Neural cell (in vitro differentiated cells): Measurements from ENCODE around the gene SULF2.

Experiments used
- EP300 ChIP-seq: fragments of 450-650 bp; conservative IDR thresholded peaks from 2 replicates; pipeline ENCODE4 v1.6.1; 2014; ENCODE audit warnings: antibody characterized with exemption, mild to moderate bottlenecking, moderate library complexity; ENCODE audit not compliant: poor library complexity, severe bottlenecking
- TF ChIP-seq, protein P1 (sequence below): fragments of 450-650 bp; IDR thresholded peaks from 2 replicates; pipeline ENCODE4 v1.5.1; 2014; ENCODE audit warnings: antibody characterized with exemption, mild to moderate bottlenecking, moderate library complexity; ENCODE audit not compliant: poor library complexity, severe bottlenecking

DNA sequence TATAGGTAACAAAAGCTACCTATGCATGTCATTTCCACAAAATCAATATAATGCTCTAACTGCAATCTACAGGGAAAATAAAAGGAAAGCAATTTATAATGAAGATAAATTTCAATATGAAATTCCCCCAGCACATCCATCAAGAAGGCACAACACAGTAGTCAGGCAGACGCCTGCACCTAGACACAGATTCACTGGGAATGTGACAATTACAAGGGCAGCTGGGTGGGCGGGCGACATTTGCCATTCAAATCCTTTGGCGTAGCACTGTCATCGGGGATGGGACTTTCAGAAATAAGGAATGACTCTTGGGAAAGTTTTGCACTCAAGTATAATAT is 60.4 kb downstream of the SULF2 start:
- TF ChIP-seq, protein P1, sequence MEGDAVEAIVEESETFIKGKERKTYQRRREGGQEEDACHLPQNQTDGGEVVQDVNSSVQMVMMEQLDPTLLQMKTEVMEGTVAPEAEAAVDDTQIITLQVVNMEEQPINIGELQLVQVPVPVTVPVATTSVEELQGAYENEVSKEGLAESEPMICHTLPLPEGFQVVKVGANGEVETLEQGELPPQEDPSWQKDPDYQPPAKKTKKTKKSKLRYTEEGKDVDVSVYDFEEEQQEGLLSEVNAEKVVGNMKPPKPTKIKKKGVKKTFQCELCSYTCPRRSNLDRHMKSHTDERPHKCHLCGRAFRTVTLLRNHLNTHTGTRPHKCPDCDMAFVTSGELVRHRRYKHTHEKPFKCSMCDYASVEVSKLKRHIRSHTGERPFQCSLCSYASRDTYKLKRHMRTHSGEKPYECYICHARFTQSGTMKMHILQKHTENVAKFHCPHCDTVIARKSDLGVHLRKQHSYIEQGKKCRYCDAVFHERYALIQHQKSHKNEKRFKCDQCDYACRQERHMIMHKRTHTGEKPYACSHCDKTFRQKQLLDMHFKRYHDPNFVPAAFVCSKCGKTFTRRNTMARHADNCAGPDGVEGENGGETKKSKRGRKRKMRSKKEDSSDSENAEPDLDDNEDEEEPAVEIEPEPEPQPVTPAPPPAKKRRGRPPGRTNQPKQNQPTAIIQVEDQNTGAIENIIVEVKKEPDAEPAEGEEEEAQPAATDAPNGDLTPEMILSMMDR = no peak
- no peak for TF ChIP-seq EP300
